ENCODE data around the gene ZBTB3. TPM values are rescaled to one million over a fixed set of nuclear protein-coding genes. Genes with fewer than 3 reads are reported as not detected.
"Not testable (repeated sequence)": the region's sequence is repeated elsewhere in the genome, so short reads cannot be mapped to it uniquely, and the experiment has no call there.

ZBTB3 gene
- total RNA-seq, 1 donor: 13.0 TPM

- no peak overlapping the region for H3K4me3 ChIP-seq (ENCODE audit: insufficient read depth, low read length)
- H2AFZ ChIP-seq (ENCODE audit: low read length): no peak overlapping the region
- H3K9me3 ChIP-seq (ENCODE audit: low read depth, low read length): no peaks in the 10 kb centered on the region
- H3K4me2 ChIP-seq (ENCODE audit: insufficient read depth, low read length): no peak overlapping the region
- no peak for DNase-seq (ENCODE audit: insufficient read length, low spot score, missing footprints)
- TF ChIP-seq CTCF (IDR thresholded peaks at IDR 0.05; ENCODE audit: extremely low read depth, low read depth, low read length): no peak
- no peaks in the 10 kb centered on the region for H3K27me3 ChIP-seq (ENCODE audit: insufficient read depth, low read length)
- no peaks in the 10 kb centered on the region for H4K20me1 ChIP-seq (ENCODE audit: insufficient read depth, low read length)
- H3K27ac ChIP-seq (ENCODE audit: low read depth, low read length): no peak overlapping the region
- peaks cover 8% of the 10 kb centered on the region for H3K36me3 ChIP-seq (ENCODE audit: insufficient read depth, low read length)
- peaks cover 3% of the 10 kb centered on the region for H3K4me1 ChIP-seq (ENCODE audit: insufficient read depth, low read length)
- peaks cover 22% of the 10 kb centered on the region for H3K79me2 ChIP-seq (ENCODE audit: insufficient read depth, low read length)
Measured at GRCh38 chr11:62755086-62755615, 1.2 kb upstream of the ZBTB3 start.

- peak overlapping the region; percentile 90 for H3K27ac ChIP-seq (ENCODE audit: low read depth, low read length)
- no peak for TF ChIP-seq CTCF (IDR thresholded peaks at IDR 0.05; ENCODE audit: extremely low read depth, low read depth, low read length)
- H3K4me1 ChIP-seq (ENCODE audit: insufficient read depth, low read length): peaks cover 3% of the 10 kb centered on the region
- H3K9me3 ChIP-seq (ENCODE audit: low read depth, low read length): no peaks in the 10 kb centered on the region
- peak overlapping the region; percentile 98 for H2AFZ ChIP-seq (ENCODE audit: low read length)
- H3K4me2 ChIP-seq (ENCODE audit: insufficient read depth, low read length): peak overlapping the region; percentile 88
- peak overlapping the region; percentile 89 for H3K4me3 ChIP-seq (ENCODE audit: insufficient read depth, low read length)
- DNase-seq (ENCODE audit: insufficient read length, low spot score, missing footprints): no peak
- H3K27me3 ChIP-seq (ENCODE audit: insufficient read depth, low read length): no peaks in the 10 kb centered on the region
- H3K79me2 ChIP-seq (ENCODE audit: insufficient read depth, low read length): peaks cover 22% of the 10 kb centered on the region
- H4K20me1 ChIP-seq (ENCODE audit: insufficient read depth, low read length): no peaks in the 10 kb centered on the region
- H3K36me3 ChIP-seq (ENCODE audit: insufficient read depth, low read length): peaks cover 8% of the 10 kb centered on the region
Measured at GRCh38 chr11:62752994-62753735, 795 bp downstream of the ZBTB3 start.

DNA sequence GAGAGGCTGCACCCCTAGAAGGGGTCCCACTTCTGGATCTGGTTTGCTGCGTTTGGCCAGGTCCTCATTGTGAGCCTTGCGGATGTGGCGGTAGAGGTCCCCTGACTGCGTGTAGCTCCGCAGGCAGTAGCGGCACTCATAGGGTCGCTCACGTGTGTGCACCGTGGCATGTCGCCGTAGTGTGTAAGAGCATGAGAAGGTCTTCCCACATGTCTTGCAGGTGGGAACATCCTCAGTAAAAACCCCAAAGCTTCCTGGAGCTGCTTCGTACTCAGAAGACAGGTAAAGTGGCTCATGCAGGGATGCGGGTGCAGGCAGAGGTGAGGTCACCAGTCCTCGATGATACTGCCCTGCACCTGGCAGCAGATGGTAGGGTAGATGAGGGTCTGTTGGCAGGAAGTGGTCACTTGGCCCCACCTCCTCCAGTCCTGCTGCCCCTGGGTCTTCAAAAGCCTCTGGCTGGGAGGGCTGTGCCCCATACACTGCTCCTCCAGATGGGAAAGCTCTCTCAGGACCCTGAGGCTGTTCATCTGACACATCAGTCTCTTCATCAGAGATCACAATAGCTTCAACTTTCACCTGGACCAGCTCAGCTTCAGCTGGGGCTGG lies 1.7 kb downstream of the ZBTB3 start:
- no peak for DNase-seq (ENCODE audit: insufficient read length, low spot score, missing footprints)
- Histone ChIP-seq H3K9me3 (ENCODE audit: low read depth, low read length) (no peaks in the 10 kb centered on the region), H3K4me2 (ENCODE audit: insufficient read depth, low read length) (no peak overlapping the region), H3K79me2 (ENCODE audit: insufficient read depth, low read length) (peaks cover 22% of the 10 kb centered on the region), H2AFZ (ENCODE audit: low read length) (no peak overlapping the region), H3K4me3 (ENCODE audit: insufficient read depth, low read length) (no peak overlapping the region), H3K27ac (ENCODE audit: low read depth, low read length) (no peak overlapping the region), H3K27me3 (ENCODE audit: insufficient read depth, low read length) (no peaks in the 10 kb centered on the region), H4K20me1 (ENCODE audit: insufficient read depth, low read length) (no peaks in the 10 kb centered on the region), H3K4me1 (ENCODE audit: insufficient read depth, low read length) (peaks cover 3% of the 10 kb centered on the region), H3K36me3 (ENCODE audit: insufficient read depth, low read length) (peaks cover 8% of the 10 kb centered on the region)
- no peak for TF ChIP-seq CTCF (IDR thresholded peaks at IDR 0.05; ENCODE audit: extremely low read depth, low read depth, low read length)

- H3K9me3 ChIP-seq (ENCODE audit: low read depth, low read length); H4K20me1 ChIP-seq (ENCODE audit: insufficient read depth, low read length); DNase-seq (ENCODE audit: insufficient read length, low spot score, missing footprints); H3K36me3 ChIP-seq (ENCODE audit: insufficient read depth, low read length); H2AFZ ChIP-seq (ENCODE audit: low read length); H3K27ac ChIP-seq (ENCODE audit: low read depth, low read length); H3K4me2 ChIP-seq (ENCODE audit: insufficient read depth, low read length); H3K4me3 ChIP-seq (ENCODE audit: insufficient read depth, low read length); H3K27me3 ChIP-seq (ENCODE audit: insufficient read depth, low read length); H3K4me1 ChIP-seq (ENCODE audit: insufficient read depth, low read length): not testable (repeated sequence)
- peaks cover 22% of the 10 kb centered on the region for H3K79me2 ChIP-seq (ENCODE audit: insufficient read depth, low read length)
Measured at GRCh38 chr11:62749931-62750330, 4.0 kb downstream of the ZBTB3 start.

Data from osteoblast (primary cell).